ENCODE measurements around the gene CYB5B. TPM values are rescaled to one million over a fixed set of nuclear protein-coding genes. Genes with fewer than 3 reads are reported as not detected.

Gene CYB5B
- total RNA-seq, 1 experiment from 2014 or later, result 103 TPM

GRCh38 chr16:69448470-69449193 lies 24.2 kb downstream of the CYB5B start:
- DNase-seq, result no peak
- H3K4me3 ChIP-seq (ENCODE audit: insufficient read depth, low read depth, low read length), result no peak overlapping the region
- peaks cover 2% of the 10 kb centered on the region for H3K36me3 ChIP-seq (replicated peaks; ENCODE audit: control insufficient read depth, insufficient read depth, low read length)
- H3K27me3 ChIP-seq (ENCODE audit: control insufficient read depth, insufficient read depth, low read length), result no peaks in the 10 kb centered on the region

- no peak overlapping the region for H3K4me3 ChIP-seq (ENCODE audit: insufficient read depth, low read depth, low read length)
- H3K27me3 ChIP-seq (ENCODE audit: control insufficient read depth, insufficient read depth, low read length), result no peaks in the 10 kb centered on the region
- peaks cover 2% of the 10 kb centered on the region for H3K36me3 ChIP-seq (replicated peaks; ENCODE audit: control insufficient read depth, insufficient read depth, low read length)
- no peak for DNase-seq
Observed at GRCh38 chr16:69451166-69451565, 26.7 kb downstream of the CYB5B start.

- DNase-seq, result no peak
- H3K36me3 ChIP-seq (replicated peaks; ENCODE audit: control insufficient read depth, insufficient read depth, low read length), result no peaks in the 10 kb centered on the region; the same call in none of the 2 replicates
- H3K4me3 ChIP-seq (ENCODE audit: insufficient read depth, low read depth, low read length), result no peak overlapping the region
- H3K27me3 ChIP-seq (ENCODE audit: control insufficient read depth, insufficient read depth, low read length), result no peaks in the 10 kb centered on the region
Observed at GRCh38 chr16:69453936-69454335, 29.5 kb downstream of the CYB5B start.

- no peaks in the 10 kb centered on the region; the same call in none of the 2 replicates for H3K36me3 ChIP-seq (replicated peaks; ENCODE audit: control insufficient read depth, insufficient read depth, low read length)
- no peak overlapping the region for H3K4me3 ChIP-seq (ENCODE audit: insufficient read depth, low read depth, low read length)
- H3K27me3 ChIP-seq (ENCODE audit: control insufficient read depth, insufficient read depth, low read length), result no peaks in the 10 kb centered on the region
- no peak for DNase-seq
Observed at GRCh38 chr16:69463876-69464275, 39.5 kb downstream of the CYB5B start.

DNA sequence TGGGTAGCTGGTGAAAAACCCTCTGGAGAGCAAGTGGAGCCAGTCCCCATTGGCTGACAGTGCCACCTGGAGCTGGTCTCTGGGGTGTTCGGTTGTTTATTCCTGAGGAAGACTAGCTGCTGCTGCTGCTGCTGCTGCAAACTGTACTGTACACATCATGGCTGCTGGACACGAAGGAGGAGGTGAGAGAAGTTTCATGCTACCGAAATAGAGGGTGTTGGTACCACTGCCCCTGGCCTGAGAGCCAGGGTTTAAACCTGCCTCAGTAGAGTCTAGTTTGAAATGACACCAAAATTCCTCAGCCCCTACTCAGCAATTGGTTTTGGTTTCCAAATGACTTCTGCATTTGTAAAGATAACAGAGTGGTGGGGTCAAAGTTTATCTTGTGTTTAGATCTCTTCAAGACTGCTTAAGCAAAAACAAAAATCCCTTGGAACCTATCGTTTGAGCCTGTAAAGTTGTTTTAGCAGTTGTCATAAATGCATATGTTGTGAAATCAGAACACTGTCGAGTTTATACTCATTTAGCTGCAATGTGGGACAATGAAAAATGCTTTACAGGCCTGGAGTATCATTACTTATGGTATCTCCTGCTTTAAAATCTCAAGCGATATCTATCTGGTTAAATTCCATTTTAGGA lies 40.8 kb downstream of the CYB5B start:
- H3K4me3 ChIP-seq (ENCODE audit: insufficient read depth, low read depth, low read length), result no peak overlapping the region
- no peak for DNase-seq
- no peaks in the 10 kb centered on the region; the same call in none of the 2 replicates for H3K36me3 ChIP-seq (replicated peaks; ENCODE audit: control insufficient read depth, insufficient read depth, low read length)
- no peaks in the 10 kb centered on the region for H3K27me3 ChIP-seq (ENCODE audit: control insufficient read depth, insufficient read depth, low read length)

DNA sequence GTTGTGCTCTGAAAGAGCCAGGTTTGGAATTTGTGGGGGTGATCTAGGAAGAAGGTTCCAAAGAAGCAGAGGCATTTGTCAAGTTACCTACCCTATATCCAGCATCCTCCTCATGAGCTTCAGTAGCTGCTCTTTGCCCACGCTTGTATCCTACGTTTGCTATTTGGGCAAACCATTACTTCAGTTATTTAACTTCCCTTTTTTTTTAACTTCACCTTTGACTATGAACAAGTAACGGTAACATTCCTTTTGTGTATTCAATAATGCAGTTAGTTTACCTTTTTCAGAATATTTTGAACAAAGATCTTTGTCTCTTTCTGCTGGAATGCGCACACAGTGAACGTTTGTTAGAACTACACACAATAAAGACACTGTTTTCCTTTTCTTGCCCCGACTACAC lies 41.5 kb downstream of the CYB5B start:
- no peaks in the 10 kb centered on the region; the same call in none of the 2 replicates for H3K36me3 ChIP-seq (replicated peaks; ENCODE audit: control insufficient read depth, insufficient read depth, low read length)
- H3K27me3 ChIP-seq (ENCODE audit: control insufficient read depth, insufficient read depth, low read length), result no peaks in the 10 kb centered on the region
- no peak overlapping the region for H3K4me3 ChIP-seq (ENCODE audit: insufficient read depth, low read depth, low read length)
- DNase-seq, result no peak

DNA sequence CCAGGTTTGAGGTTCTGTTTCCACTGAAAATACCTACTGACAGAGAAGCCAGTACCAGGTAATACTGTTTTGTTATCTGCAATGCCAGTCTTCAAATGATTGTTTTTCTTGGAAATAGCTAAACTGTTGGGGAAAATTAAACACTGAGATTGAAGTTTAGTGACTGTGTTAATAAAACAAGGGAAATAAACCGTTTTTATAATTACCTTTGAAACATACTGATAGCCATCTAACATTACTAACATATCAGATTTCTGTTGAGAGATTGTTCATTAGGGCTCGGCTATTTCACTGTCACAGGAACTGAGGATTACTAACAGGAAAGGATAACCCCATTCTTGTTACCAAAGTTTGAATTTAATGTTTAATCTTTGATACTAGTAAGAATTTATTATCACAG lies 42.1 kb downstream of the CYB5B start:
- Histone ChIP-seq H3K36me3 (replicated peaks; ENCODE audit: control insufficient read depth, insufficient read depth, low read length) (no peaks in the 10 kb centered on the region; the same call in none of the 2 replicates), H3K4me3 (ENCODE audit: insufficient read depth, low read depth, low read length) (no peak overlapping the region), H3K27me3 (ENCODE audit: control insufficient read depth, insufficient read depth, low read length) (no peaks in the 10 kb centered on the region)
- no peak for DNase-seq

DNA sequence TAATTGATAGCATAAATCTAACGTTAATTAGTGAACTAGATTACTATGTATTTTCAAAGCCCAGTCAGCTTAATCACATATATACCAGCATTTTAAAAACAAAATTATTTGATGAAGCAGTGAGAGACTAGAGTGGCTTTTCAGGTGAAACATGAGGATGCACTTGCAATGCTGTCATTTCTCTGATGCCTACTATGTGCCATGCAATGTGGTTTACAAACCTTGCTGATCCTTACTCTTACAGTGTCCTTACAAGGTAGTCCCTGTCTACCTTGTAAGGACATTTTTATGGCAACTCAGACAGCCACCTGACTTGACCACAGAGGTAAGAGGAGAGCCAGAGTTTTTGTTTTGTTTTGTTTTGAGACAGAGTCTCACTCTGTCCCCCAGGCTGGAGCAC lies 42.7 kb downstream of the CYB5B start:
- no peak overlapping the region for H3K4me3 ChIP-seq (ENCODE audit: insufficient read depth, low read depth, low read length)
- no peaks in the 10 kb centered on the region for H3K27me3 ChIP-seq (ENCODE audit: control insufficient read depth, insufficient read depth, low read length)
- no peak for DNase-seq
- no peaks in the 10 kb centered on the region; the same call in none of the 2 replicates for H3K36me3 ChIP-seq (replicated peaks; ENCODE audit: control insufficient read depth, insufficient read depth, low read length)

GRCh38 chr16:69467531-69468204 lies 43.2 kb downstream of the CYB5B start:
- H3K4me3 ChIP-seq (ENCODE audit: insufficient read depth, low read depth, low read length), result no peak overlapping the region
- H3K27me3 ChIP-seq (ENCODE audit: control insufficient read depth, insufficient read depth, low read length), result no peaks in the 10 kb centered on the region
- no peak for DNase-seq

DNA sequence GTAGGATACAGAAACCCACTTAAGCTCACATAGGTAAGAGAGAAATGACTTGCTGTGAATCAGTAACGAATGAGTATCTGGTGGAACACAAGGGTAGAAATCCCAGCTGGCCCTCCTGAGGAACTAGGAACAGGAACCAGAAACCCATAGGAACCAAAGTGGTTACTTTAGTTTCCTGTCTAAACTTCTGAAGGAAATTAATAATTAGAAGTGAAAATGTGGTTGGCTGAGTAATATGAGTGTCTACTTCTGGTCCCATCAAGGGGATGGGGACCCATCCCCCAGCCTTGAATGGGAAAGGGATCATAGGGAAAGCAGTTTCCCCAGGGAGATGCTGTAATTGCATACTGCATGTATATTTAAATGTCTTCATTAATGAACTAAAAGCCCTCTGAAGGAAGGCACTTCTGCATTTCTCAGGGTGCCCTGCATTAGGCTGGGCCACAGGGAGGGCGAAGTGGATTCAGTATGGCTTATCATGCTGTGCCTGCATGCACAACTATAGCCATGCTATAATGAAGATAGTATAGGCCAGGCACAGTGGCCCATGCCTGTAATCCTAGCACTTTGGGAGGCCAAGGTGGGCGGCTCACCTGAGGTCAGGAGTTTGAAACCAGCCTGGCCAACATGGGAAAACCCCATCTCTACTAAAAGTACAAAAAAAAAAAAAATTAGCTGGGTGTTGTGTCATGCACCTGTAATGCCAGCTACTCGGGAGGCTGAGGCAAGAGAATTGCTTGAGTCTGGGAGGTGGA lies 45.6 kb downstream of the CYB5B start:
- no peak for DNase-seq
- no peak overlapping the region for H3K4me3 ChIP-seq (ENCODE audit: insufficient read depth, low read depth, low read length)
- no peaks in the 10 kb centered on the region for H3K36me3 ChIP-seq (replicated peaks; ENCODE audit: control insufficient read depth, insufficient read depth, low read length)
- H3K27me3 ChIP-seq (ENCODE audit: control insufficient read depth, insufficient read depth, low read length), result no peaks in the 10 kb centered on the region

More at GRCh38 chr16:69467531-69468204, 43.2 kb downstream of the CYB5B start:
- H3K36me3 ChIP-seq (replicated peaks; ENCODE audit: control insufficient read depth, insufficient read depth, low read length), result no peaks in the 10 kb centered on the region; the same call in none of the 2 replicates

- DNase-seq, result no peak
- Histone ChIP-seq H3K4me3 (ENCODE audit: insufficient read depth, low read depth, low read length) (no peak overlapping the region), H3K36me3 (replicated peaks; ENCODE audit: control insufficient read depth, insufficient read depth, low read length) (no peaks in the 10 kb centered on the region), H3K27me3 (ENCODE audit: control insufficient read depth, insufficient read depth, low read length) (no peaks in the 10 kb centered on the region)
Observed at GRCh38 chr16:69471121-69471520, 46.7 kb downstream of the CYB5B start.

GRCh38 chr16:69474408-69474807 lies 50.0 kb downstream of the CYB5B start:
- no peak overlapping the region for H3K4me3 ChIP-seq (ENCODE audit: insufficient read depth, low read depth, low read length)
- no peak for DNase-seq
- no peaks in the 10 kb centered on the region for H3K36me3 ChIP-seq (replicated peaks; ENCODE audit: control insufficient read depth, insufficient read depth, low read length)
- no peaks in the 10 kb centered on the region for H3K27me3 ChIP-seq (ENCODE audit: control insufficient read depth, insufficient read depth, low read length)

DNA sequence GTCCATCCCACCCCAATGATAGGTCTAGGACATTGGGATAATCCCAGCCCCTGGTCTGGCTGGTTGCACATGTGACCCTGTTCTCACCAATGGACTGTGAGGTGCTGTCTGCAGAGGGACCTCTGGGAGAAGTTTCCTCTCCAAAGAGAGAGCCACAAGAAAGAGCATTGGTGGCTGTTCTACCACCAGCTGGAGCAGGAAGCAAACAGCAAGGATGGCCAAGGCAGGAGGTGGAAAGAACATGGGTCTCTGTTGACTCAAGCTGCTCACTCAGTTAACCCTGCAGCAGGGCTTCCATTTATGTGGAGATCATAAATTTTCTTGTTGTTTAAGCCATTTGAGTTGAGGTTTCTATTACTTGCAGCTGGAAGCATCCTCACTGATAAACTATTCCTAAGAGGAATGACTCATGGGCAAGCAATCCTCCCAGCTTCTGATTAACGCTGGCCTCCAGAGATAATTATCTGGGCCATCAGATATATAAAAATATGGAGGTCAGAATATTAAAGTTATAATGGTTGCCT lies 52.6 kb downstream of the CYB5B start:
- no peaks in the 10 kb centered on the region for H3K36me3 ChIP-seq (replicated peaks; ENCODE audit: control insufficient read depth, insufficient read depth, low read length)
- no peak for DNase-seq
- H3K4me3 ChIP-seq (ENCODE audit: insufficient read depth, low read depth, low read length), result no peak overlapping the region
- no peaks in the 10 kb centered on the region for H3K27me3 ChIP-seq (ENCODE audit: control insufficient read depth, insufficient read depth, low read length)

DNA sequence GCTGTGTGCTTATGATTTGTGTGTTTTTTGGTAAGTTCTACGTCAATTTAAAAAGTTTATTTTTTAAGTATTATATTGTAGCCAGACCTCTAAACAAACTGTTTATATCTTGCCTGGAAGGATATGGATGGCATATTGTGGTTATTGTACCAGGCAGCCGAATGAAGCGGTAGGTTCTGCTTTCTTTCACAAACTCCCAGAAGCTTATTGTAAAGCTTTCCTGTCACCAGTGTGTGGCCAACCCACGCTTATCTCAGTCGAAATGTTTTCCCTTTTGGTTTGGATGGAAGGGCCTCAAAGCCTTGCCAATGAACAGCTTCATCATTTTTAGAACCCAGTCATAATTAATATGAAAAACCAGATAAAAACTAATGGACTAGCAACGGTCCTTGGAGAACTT lies 53.1 kb downstream of the CYB5B start:
- Histone ChIP-seq H3K27me3 (ENCODE audit: control insufficient read depth, insufficient read depth, low read length) (no peaks in the 10 kb centered on the region), H3K4me3 (ENCODE audit: insufficient read depth, low read depth, low read length) (no peak overlapping the region), H3K36me3 (replicated peaks; ENCODE audit: control insufficient read depth, insufficient read depth, low read length) (no peaks in the 10 kb centered on the region)
- no peak for DNase-seq

Data from H7 (cell line).